IMR-90 (cell line): ENCODE results near the gene HBM. TPM values are rescaled to one million over a fixed set of nuclear protein-coding genes. Genes with fewer than 3 reads are reported as not detected.
"Not testable (repeated sequence)": the region's sequence is repeated elsewhere in the genome, so short reads cannot be mapped to it uniquely, and the experiment has no call there.

ENCODE experiments used
- ATAC-seq: fragments of 200-7000 bp; cut with Tn5 transposase; 2 replicates; pipeline ENCODE4 v1.9.1; 2020; ENCODE audit warnings: low read depth, mild to moderate bottlenecking, moderate library complexity
- BruUV-seq: library from RNA; stranded (reverse); fragments of 400-500 nt; replicated peaks from 2 replicates; lab custom pipeline; 2021; lab: Mats Ljungman, UMichigan
- CTCF ChIA-PET: fragments of 300-600 bp; formaldehyde crosslinking; extraction: SDS; loops from one replicate; lab custom pipeline; 2021; ENCODE audit warnings: antibody characterized with exemption; lab: Yijun Ruan, JAX
- POLR2A ChIA-PET: fragments of 300-600 bp; sonication (Branson Sonifier 250); formaldehyde crosslinking; loops from one replicate; lab custom pipeline; 2022; ENCODE audit warnings: antibody characterized with exemption; ENCODE audit not compliant: unreplicated experiment; lab: Charles Lee
- DNase-seq: peaks from one replicate; pipeline ENCODE4 v3.0.0; 2013
- H2AFZ ChIP-seq: replicated peaks from 2 replicates; pipeline ENCODE3; 2013; ENCODE audit warnings: low read length, mild to moderate bottlenecking; ENCODE audit not compliant: poor library complexity
- H2AK5ac ChIP-seq: 2 replicates; pipeline ENCODE4 v1.6.1; 2013; ENCODE audit warnings: low read depth, low read length, inconsistent platforms
- H2AK9ac ChIP-seq: replicated peaks from 2 replicates; pipeline ENCODE3; 2013; ENCODE audit warnings: mild to moderate bottlenecking, low read depth, low read length, moderate library complexity; ENCODE audit not compliant: poor library complexity
- H2BK120ac ChIP-seq: 2 replicates; pipeline ENCODE4 v1.6.1; 2013; ENCODE audit warnings: low read depth, low read length, inconsistent platforms
- H2BK15ac ChIP-seq: 3 replicates; pipeline ENCODE4 v1.6.1; 2013; ENCODE audit warnings: low read depth, low read length, inconsistent platforms
- H2BK20ac ChIP-seq: 2 replicates; pipeline ENCODE4 v1.6.1; 2013; ENCODE audit warnings: low read depth, mild to moderate bottlenecking, inconsistent platforms, low read length, moderate library complexity
- H2BK5ac ChIP-seq: 2 replicates; pipeline ENCODE4 v1.6.1; 2013; ENCODE audit warnings: mild to moderate bottlenecking, low read depth, low read length, inconsistent platforms; ENCODE audit not compliant: poor library complexity, severe bottlenecking
- H3K14ac ChIP-seq: replicated peaks from 2 replicates; pipeline ENCODE4 v1.6.1; 2013; ENCODE audit warnings: low read depth, low read length, inconsistent platforms
- H3K18ac ChIP-seq: 2 replicates; pipeline ENCODE4 v1.6.1; 2013; ENCODE audit warnings: low read depth, low read length, control low read depth
- H3K23ac ChIP-seq: 2 replicates; pipeline ENCODE4 v1.6.1; 2013; ENCODE audit warnings: low read depth, low read length, inconsistent platforms
- H3K27ac ChIP-seq: 2 replicates; pipeline ENCODE4 v1.5.1; 2013; ENCODE audit warnings: mild to moderate bottlenecking, control low read depth, low read length; ENCODE audit not compliant: insufficient read depth
- H3K27me3 ChIP-seq: 2 replicates; pipeline ENCODE4 v1.6.1; 2013; ENCODE audit warnings: low read length; ENCODE audit not compliant: control insufficient read depth, insufficient read depth
- H3K36me3 ChIP-seq: 2 replicates; pipeline ENCODE4 v1.6.1; 2013; ENCODE audit warnings: low read length, mixed read lengths; ENCODE audit not compliant: control insufficient read depth, insufficient read depth
- H3K4ac ChIP-seq: 2 replicates; pipeline ENCODE4 v1.6.1; 2013; ENCODE audit warnings: low read depth, low read length, inconsistent platforms
- H3K4me1 ChIP-seq: 2 replicates; pipeline ENCODE4 v1.6.1; 2013; ENCODE audit warnings: low read length, mixed read lengths; ENCODE audit not compliant: control insufficient read depth, insufficient read depth
- H3K4me2 ChIP-seq: 2 replicates; pipeline ENCODE4 v1.6.1; 2013; ENCODE audit warnings: low read depth, mild to moderate bottlenecking, control low read depth, low read length, moderate library complexity
- H3K4me3 ChIP-seq: 2 replicates; pipeline ENCODE4 v1.5.1; 2013; ENCODE audit warnings: low read depth, mild to moderate bottlenecking, control low read depth, low read length, moderate library complexity; ENCODE audit not compliant: insufficient read depth
- H3K56ac ChIP-seq: 2 replicates; pipeline ENCODE4 v1.6.1; 2013; ENCODE audit warnings: low read length, inconsistent platforms; ENCODE audit not compliant: insufficient read depth; ENCODE audit errors: extremely low read depth
- H3K79me1 ChIP-seq, 2 experiments: 2 replicates each; pipeline ENCODE4 v1.6.1; 2013; ENCODE audit warnings: low read length in 2 of 2, inconsistent platforms in 1 of 2, low read depth in 1 of 2
- H3K9ac ChIP-seq: 2 replicates; pipeline ENCODE4 v1.6.1; 2013; ENCODE audit warnings: low read depth, low read length, control low read depth
- H3K9me1 ChIP-seq: 2 replicates; pipeline ENCODE4 v1.6.1; 2013; ENCODE audit warnings: low read length, inconsistent platforms; ENCODE audit not compliant: insufficient read depth
- H3K9me3 ChIP-seq: 2 replicates; pipeline ENCODE4 v1.6.1; 2013; ENCODE audit warnings: low read length; ENCODE audit not compliant: control insufficient read depth, insufficient read depth
- H4K20me1 ChIP-seq: 2 replicates; pipeline ENCODE4 v1.6.1; 2013; ENCODE audit warnings: low read length, inconsistent platforms; ENCODE audit not compliant: insufficient read depth
- H4K5ac ChIP-seq: 2 replicates; pipeline ENCODE4 v1.6.1; 2013; ENCODE audit warnings: mild to moderate bottlenecking, low read depth, low read length, control low read depth
- H4K8ac ChIP-seq, 2 experiments: 2 replicates each; pipeline ENCODE4 v1.6.1; 2013; ENCODE audit warnings: low read depth in 2 of 2, low read length in 2 of 2, control low read depth in 1 of 2, inconsistent platforms in 1 of 2
- H4K91ac ChIP-seq: 2 replicates; pipeline ENCODE4 v1.6.1; 2013; ENCODE audit warnings: low read depth, low read length, inconsistent platforms; ENCODE audit not compliant: insufficient read depth
- WGBS, 2 experiments: methylation state at CpG; one replicate each; pipeline versions ENCODE4 v1.1.5 to v1.1.7; 2013; ENCODE audit warnings: missing lambda C conversion rate in 2 of 2; ENCODE audit not compliant: insufficient read length in 1 of 2; ENCODE audit errors: extremely low coverage in 2 of 2; 5-methylcytosine and 5-hydroxymethylcytosine counted together
- dilution Hi-C: fragments of 300-500 bp; cut with HindIII; formaldehyde crosslinking; loops from one replicate; pipeline ENCODE4 v1.14.3; 2018; ENCODE audit warnings: low sequenced_read_pairs; ENCODE audit not compliant: unreplicated experiment
- in situ Hi-C: fragments of 300-500 bp; cut with MboI; formaldehyde crosslinking; loops from 3 replicates; pipeline ENCODE4 v1.14.3; 2019; ENCODE audit warnings: low sequenced_read_pairs, inconsistent platforms, mixed read lengths
- intact Hi-C: fragments of 100-400 bp; cut with micrococcal nuclease; formaldehyde crosslinking; loops from 2 replicates; pipeline ENCODE4 v1.10.0; 2022
- polyA plus RNA-seq, 3 experiments: library from polyadenylated mRNA; depleted of rRNA; stranded (reverse); fragments of >200 nt; gene quantifications; 2 replicates each; pipeline ENCODE4 v1.2.3, GENCODE V29; 2012; ENCODE audit warnings: low replicate concordance in 1 of 3
- total RNA-seq: library from RNA; depleted of rRNA; stranded (reverse); fragments of >200 nt; gene quantifications from 2 replicates; pipeline ENCODE4 v1.2.3, GENCODE V29; 2012

HBM gene
- total and polyA plus RNA-seq, 2 of the 4 experiments (the other 2 are of a cell fraction): not detected

DNA sequence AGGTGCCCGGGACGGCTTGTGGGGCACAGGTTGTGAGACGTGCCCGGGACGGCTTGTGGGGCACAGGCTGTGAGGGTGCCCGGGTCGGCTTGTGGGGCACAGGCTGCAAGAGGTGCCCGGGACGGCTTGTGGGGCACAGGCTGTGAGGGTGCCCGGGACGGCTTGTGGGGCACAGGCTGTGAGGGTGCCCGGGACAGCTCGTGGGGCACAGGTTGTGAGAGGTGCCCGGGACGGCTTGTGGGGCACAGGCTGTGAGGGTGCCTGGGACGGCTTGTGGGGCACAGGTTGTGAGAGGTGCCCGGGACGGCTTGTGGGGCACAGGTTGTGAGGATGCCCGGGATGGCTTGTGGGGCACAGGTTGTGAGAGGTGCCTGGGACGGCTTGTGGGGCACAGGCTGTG, 5.5 kb upstream of the HBM start:
- POLR2A ChIA-PET, H3K4me1 ChIP-seq, H3K56ac ChIP-seq, H4K91ac ChIP-seq, H4K5ac ChIP-seq, H2BK15ac ChIP-seq, ATAC-seq, in situ Hi-C loops, H3K27ac ChIP-seq, H3K36me3 ChIP-seq, H3K23ac ChIP-seq, H2BK20ac ChIP-seq, H3K9me3 ChIP-seq, H2BK5ac ChIP-seq, H3K18ac ChIP-seq, H2BK120ac ChIP-seq, DNase-seq, H3K4me3 ChIP-seq, H3K4ac ChIP-seq, H3K4me2 ChIP-seq, BruUV-seq, H2AK9ac ChIP-seq, H3K9ac ChIP-seq, H4K20me1 ChIP-seq, H3K79me1 ChIP-seq, H4K8ac ChIP-seq, intact Hi-C loops, dilution Hi-C loops, H3K9me1 ChIP-seq, H2AK5ac ChIP-seq, CTCF ChIA-PET, H3K14ac ChIP-seq, H2AFZ ChIP-seq: not testable (repeated sequence)
- H3K27me3 ChIP-seq: peaks cover 37% of the 10 kb centered on the region
- WGBS, 2 experiments: no CpG with 5 or more reads among the region's 20 CpGs
